Right forelimb (tissue), 1 donor: ENCODE data around the gene SLAMF9.

Experiments
- DNase-seq: peaks from one replicate; pipeline ENCODE4 v3.0.0-alpha.2; 2018

SLAMF9 gene

DNA sequence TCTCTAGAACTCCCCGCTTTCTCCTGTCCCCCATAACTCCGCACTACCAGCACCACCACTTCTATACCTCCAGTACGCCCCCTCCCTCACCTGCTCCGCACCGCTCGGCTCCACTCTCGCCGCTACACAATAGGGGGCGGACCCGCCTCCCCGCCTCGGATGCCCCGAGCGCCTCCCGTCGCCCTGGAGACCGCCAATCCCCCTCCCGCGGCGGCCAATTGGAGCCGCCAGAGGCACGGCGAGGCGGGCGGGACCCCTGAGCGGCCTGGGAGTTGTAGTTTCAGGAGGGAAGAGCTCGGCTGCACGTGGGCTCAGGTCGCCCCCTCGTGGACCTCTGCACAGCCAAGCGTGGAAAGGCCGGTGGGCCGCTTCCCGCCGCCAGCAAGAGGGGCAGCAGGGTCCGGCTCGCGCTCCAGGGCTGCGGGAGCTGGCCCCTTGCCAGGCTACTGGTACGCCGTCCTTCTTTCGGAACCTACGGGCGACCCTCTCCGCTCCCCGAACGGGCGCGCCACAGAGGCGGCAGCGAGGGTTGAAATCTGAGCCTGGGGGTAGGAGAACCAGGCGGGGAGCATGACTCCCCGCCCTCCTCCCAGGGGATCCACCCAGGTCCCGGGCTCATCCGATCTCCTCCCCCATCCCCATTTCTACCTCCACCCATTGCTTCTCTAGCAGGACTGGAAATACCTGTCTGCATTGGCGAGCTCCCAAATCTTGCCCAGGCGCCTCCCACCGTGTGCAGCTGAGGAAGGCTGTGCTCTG is 8.4 kb downstream of the SLAMF9 start, which contains the start of gene IGSF9:
Gene IGSF9, minus strand, starts transcription at position 131 of the 759 bp plus-strand sequence. CDS start 2,159 bp downstream, outside the sequence.
- DNase-seq: peak; percentile 88

DNA sequence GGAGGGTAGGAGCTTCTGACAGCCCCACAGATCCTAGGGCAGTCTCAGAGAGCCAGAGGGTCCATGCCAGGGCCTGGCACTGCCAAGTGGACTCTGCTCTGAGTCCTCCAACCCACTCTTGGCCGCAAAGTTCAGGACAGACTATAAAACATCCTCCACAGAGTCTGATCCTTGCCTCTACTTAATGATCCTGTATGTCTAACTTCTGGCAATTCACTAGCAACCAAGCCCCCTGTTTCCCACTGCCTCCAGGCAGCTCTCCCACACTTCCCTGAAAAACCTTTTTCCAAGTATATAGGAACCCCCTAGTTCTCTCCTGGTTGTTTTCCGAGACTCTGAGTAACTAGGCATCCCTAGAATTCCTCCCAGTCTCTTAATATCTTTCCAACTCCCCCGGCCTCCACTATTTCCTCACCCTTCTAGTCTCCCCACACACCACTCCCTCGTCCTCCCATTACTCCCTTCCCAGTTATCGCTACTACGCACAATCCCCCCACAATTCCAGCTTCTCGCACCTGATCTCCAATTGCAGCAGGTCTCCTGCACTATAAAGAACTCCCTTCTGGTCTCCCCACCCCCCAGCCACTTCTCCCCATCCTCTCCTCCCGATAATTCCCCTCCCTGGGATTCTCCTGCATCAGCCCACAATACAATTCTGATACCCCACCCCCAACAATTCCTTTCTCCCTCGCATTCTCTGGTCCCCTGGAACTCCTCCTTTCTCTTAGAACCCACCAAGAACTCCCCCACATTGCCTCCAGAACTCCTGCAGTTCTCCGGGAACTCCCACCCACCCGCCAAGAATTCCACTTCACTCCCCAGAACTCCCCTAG is 9.2 kb downstream of the SLAMF9 start:
- DNase-seq: no peak

DNA sequence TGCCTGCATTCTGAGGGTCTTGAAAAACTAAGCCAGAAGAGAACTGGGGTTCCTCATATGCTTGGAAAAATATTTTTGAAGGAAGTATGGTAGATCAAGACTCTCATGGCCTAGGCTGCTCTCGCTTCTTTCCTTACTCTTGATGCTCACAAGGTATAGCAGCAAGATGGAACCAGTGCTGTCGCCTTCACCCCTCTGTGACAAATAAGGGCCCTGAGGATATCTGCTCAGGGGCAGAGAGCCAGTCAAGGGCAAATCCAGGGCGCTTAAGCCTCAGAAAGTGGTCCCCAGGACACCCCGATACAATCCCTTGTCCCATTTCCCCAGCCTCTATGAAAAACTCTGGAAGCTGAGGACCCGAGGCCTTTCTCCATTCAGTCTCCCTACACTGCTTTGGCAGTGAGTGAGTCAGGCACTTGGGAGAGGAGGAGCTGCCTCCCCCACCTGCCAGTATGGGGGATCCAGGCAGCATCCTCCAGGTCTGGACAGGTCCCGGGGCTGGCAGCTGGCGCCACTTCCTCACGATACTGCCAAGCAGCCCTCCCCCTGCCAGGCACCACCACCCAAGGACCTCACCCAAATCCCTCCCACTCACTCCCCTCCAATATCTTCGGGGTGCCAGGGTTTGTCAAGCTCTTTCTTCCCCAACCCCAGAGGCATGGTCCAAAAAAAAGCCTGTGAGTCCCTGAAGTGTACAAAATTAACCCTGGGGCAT is 10.0 kb downstream of the SLAMF9 start:
- no peak for DNase-seq

DNA sequence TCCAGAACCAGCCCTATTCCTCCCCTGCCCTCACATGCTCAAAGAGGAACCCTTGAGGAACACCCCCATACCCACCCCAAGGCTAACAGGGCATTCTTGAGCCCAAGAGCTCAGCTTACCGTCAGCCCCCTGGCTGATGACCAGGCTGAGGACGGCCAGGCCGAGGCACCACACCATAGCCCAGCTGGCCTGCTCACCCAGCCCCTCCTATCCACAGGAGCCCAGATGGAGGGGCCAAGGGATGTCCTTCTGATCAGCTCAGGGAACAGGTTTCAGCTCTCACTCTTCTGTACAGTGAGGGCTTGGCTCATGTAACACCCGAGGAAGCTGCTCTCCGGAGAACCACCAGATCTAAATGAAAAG is 10.8 kb downstream of the SLAMF9 start:
- DNase-seq: no peak

DNA sequence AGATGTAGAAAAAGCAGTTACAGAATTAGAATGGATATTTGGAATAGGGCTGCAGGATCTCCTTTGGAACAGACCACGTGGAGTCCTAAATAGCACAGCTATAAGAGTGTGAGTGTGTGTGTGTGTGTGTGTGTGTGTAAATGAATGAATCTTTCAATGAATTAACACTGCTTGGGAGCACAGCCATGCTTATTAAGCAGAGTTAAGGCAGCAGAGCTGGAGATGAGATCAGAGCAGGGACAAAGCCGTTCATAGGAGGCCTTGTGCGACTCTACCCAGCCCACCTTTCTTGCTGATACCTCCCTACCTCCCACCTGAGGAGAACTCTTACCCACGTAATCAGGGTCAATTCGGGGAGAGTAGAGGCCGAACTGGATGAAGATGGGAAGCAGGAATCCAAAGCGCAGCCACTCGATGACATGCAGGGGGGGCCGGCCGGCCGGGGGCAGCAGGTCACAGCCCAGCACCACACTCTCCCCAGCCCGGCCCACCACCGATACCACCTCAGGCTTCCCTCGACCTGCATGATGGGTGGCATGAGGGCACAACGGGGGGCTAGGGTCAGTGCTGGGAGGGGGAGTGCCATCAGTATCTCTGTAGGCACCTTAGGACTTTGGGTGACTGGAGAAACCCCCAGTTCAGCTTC is 11.3 kb downstream of the SLAMF9 start:
- DNase-seq: no peak

DNA sequence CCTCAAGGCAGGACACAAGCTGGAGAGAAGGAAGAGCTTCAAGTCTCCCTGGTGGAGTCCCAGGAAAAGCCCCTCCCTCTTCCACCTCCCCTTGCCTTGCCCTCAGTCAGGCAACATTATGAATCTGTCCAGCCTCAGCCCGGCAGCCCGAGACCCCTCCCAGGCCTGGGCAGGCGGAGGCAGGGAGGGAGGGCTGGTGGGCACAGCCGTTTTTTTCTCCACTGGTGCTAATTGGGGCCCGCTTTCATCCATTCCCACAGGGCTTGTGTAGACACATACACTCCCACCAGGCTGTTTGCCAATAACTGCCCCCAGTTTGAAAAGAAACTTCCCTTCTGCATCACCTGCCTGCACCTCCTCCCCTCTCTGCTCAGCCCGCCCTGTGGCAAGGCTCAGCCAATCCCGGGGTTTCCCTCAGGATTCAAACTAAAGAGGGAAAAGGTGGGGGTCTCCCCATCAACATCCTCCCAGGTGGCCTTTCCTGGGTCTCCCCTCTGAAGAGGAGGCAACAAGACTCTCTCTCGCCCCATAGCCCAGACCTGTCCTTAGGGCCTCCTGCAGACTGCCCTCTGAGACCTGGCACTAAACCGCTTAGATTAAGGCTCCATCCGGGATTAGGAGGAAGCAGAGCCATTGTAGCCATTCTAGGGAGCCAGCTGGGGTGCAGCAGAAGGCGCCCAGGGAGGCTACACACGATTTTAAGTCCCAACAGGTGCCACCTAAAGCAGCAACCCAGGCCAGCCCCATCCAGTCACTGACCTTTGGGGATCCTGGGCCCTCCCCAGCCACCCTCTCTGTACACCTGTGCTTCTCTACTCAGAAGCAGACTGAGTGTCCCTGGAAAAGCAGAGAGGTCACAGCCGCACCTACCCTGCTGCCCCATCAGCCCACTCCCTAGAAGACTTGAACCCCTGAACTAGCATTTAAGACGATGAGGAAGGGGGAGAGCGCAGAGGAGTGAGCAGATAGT is 12.2 kb downstream of the SLAMF9 start:
- DNase-seq: no peak

DNA sequence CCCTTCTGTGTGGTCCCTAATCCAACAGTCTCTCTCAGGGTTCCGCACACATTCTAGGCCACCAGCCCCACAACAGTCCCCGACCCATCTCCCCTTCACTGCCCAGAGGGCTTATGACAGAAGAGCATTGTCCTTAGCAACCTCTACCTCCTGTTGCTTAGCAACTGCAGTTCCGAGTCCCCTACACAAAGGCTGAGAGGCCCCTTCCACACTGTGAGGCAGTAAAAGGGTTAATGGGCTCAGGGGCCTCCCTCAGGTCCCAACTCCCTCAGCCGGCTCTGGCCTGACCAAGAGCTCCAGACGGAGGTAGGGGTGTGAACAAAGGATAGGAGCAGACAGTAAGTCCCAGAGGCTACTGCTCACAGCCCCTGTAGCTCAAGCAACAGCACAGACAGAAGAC is 12.9 kb downstream of the SLAMF9 start:
- DNase-seq: no peak

DNA sequence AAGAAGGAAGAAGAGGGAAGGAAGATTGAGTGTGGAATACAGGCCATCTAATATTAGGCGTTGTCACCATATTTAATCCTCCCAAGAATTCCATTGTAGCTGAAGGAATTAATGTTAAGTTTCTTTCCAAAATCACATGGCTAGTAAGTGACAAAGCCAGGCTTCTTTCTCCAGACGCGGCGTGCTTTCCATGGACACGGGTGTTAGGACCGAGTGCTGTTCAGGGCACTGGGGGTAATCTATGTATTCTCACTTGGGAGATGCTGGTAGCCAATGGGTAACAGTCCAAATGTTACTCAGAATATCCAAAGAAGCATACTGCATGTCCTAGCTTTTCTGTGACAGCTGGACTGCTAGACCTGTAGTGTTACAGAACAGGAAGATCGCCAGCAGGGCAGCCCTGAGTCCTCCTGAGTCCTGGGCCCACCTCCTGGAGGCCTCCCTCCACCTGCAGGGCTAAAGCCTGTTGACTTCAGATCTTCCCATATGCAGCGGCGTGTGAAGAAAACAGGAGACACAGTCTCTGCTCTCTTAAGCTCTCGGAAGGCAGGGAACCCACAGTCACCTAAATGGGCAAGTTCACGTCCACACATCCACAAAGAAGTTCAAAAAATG is 13.9 kb downstream of the SLAMF9 start:
- DNase-seq: no peak

DNA sequence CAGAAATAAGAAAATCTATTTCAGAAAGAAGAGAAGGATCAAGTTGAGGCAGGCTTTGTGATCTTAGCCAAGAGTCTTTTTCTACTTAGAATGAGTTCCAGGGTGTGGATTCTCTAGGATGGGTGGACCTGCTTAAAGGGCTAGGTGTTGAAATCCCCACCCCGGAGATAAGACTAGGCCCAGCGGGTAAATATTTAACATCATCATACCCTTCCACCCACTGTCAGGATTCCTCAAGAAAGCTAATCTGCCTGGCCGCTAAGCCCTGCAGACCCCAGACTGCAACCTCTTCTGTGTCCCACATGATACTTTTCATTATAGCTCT is 14.4 kb downstream of the SLAMF9 start:
- no peak for DNase-seq

DNA sequence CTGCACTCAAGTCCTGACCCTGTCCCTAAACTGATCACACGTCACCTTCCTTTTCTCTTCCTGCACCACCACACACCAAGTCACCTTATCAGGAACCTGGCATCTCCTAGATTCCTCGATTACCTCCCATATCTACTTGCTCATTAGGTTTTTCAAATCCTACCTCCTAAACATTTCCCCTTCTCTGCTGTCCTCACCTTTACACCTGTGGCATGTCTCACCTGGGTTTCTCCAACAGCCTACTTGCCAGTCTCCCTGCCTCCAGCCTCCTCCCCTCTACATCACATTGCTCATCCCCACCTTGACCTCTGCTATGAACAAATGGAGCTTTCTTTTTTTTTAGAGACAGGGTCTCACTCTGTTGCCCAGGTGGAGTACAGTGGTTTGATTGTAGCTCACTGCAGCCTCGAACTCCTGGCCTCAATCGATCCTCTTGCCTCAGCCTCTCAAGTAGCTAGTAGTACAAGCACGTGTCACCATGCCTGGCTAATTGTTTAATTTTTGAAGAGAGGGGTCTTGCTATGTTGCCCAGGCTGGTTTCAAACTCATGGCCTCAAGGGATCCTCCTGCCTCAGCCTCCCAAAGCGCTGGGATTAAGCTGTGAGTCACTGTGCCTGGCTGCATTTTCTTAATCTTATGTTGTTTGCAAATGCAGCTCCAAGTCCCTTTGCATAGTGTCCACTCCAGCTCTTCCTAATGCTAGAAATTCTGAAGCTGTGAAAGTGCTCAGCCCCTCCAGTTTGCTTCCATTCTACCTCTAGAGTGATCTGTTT is 14.9 kb downstream of the SLAMF9 start:
- no peak for DNase-seq

DNA sequence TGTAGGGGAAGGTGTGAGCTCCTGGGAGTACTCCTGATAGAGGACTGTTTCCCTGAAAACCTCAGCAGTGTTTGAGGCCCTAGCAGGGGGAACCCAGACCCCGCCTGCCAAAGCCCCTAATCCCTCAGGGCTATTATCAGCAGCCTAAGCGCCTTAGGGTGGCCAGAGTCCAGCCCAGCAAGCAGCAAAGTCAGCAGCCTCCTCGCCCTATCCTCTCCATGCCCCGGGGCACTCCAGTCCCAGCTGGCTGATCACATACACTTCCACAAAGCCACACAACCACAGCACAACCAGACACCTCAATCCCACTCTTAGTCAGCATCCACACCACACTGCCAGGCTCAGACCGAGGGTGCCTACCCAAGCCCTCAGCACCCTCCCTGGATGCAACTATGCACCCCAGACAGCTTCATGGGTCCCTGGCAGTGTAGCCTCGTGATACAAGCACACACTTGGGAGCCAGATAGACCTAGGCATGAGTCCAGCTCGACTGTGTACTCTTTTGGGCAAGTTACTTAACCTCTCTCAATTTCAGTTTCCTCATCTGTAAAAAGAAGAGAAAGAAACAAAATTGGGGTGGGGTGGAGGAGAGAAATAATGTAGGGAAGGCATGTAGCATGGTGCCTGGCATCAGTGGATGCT is 15.7 kb downstream of the SLAMF9 start:
- no peak for DNase-seq

DNA sequence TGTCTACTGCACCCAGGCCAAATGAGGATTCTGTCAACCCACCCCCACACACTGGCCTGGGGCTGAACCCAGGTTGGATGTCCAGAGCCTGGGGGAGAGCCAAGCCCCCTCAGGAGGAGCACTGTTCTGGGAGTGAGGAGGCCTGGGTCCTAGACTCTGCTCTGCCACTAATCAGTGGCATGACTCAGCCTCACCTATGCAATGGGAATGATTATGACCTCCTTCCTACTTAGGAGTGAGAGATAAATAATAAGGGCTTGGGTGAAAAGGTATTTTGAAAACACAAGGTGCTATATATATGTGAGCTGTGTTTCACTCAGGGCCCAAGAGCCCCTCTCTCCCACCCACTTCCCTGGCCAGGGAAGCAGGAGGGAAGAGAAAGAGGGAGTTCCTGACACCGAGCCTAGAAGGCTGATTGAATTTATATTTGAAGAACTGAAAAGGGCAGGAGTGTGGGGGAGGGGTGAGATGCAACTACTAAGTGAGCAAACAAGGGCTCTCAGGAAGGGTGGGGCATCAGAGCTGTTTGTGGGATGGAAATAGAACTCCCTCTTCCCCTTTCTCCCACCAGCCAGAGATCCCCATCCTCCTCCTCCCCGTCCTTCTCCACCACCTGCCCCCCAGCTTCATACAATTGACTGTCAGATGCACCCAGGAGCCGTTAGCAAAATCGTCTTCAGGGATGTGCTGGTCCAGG is 16.8 kb downstream of the SLAMF9 start:
- no peak for DNase-seq

DNA sequence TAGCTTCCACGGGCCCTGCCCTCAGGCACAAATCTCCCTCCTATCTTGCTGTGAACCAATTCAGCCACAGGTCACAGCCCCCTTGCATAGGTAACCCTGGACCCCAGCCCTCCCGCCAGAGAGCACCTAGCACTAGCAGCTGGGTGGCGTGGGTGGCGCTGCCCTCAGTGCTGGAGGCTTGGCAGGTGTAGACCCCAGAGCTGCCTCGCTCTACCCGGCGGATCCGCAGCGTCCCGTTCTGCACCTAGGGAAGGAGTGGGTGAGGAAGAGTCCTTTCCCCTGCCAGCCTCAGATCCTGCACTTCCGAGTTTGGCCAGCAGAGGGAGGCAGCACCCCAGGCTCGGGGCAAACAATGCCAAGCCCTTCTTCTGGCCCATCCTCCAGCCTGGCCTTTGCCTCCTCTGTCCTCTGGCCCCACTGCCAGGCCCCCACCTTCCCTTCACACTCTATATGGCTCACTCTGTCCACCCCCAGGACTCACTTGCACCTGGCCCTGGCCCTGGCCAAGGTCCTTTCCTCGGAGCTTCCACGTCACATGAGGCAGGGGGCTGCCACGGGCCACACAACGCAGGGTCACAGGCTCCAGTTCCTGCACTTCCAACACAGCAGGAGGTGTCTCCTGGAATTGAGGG is 17.6 kb downstream of the SLAMF9 start:
- peak; percentile 82 for DNase-seq

DNA sequence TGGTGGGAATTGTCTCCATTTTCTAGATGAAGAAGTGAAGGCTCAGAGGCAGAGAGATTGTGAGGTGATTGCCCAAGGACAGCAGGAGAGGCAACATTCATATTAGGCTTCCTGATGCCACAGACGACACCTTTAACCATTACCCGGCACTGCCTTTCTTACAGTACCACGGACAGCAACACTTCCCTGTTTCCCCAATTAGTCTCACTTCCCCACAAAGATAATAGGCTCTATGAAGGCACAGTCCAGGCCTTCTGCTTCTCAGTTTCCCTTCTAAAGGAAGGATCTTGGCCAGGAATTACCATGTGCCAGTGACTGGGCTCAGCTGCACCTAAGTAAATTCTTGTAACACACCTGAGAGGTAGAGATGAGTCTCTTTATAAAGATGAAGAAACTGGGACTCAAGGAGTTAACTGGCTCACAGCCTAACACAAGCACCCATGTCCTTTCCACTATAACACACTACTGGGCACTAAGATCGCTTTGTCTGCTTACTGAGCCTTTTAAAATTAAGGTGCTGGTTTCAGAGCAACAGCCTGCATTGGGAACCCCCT is 18.2 kb downstream of the SLAMF9 start:
- no peak for DNase-seq

DNA sequence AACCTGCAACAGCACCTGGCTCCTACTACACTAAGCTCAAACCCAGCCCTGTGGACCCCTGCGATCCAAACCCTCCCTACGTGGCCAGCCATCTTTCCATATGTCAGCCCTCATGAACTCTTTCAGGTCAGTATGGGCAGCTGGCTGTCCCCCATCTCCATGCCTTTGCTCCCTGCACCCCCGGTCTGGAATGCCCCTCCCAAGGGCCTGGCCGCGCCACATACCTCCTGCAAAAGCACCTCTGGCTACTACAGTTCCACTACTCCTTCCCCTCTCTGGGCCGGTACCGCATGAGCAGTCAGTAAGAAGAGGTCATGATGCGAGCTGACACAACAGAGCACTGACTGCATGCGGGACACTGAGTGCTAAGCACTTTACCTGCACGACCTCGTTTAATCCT is 18.7 kb downstream of the SLAMF9 start:
- DNase-seq: no peak

DNA sequence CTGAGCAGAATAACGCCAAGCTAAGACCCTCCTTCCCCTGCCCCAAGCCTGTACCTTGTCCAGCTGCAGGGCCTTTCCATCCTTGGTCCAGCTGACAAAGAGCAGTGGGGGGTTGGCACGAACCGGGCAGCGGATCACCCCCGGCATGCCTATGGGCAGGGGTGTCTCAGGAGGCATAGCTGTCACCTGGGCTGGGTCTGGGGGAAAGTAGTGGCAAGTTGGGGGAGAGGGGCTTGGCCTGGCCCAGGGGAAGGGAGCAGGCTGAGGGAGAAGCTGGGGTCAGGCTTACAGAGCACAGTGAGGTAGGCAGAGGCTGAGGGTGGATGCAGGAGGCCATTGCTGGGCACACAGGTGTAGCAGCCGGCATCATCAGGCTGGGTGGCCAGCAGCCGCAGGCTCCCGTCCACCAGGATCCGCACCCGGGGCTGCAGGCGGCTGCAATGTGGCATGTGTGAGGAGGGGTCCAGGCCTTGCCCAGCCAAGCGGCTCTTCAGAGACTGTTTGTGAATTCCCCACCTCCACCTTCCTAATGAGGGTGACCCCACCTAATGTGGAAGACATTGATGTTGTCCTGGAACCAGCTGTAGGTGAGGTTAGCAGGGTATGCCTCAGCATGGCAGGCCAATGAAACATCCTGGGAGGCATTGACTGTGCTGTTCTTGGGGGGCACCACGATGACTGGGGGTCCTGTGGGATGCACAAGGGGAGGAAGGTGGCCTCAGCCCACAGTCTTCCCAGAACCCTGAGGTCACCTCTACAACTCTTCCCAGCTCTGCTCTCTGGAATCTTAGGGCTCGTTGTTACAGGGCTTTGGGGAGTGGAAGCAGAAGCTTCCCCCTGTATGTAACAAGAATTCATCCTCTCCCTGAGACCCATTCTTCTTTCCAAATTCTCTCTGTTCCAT is 19.6 kb downstream of the SLAMF9 start:
- no peak for DNase-seq

DNA sequence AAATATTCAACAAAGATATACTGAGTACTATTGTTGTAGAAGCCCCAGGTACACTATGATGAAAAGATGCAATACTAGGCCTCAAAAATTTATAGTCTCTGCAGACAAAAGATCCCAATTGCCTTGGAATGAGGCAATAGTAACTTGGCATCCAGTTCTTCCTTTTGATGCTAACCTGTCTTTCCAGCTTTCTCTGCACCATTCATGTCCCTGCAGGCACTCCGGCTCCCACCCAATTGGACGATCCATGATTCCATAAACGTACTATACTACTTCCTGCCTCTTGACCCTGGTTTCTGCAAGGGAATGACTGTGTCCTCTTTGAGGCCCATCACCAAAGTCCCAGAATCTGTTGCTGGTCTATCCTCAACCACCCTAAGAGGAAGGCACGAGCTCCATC is 20.7 kb downstream of the SLAMF9 start:
- no peak for DNase-seq
